MM.1S (cell line): Measurements from ENCODE around the gene BMERB1.
"Not testable (repeated sequence)": the region's sequence is repeated elsewhere in the genome, so short reads cannot be mapped to it uniquely, and the experiment has no call there.

Experiments
- CTCF ChIP-seq: fragments of 300-600 bp; sonication (generic); IDR thresholded peaks from 2 replicates; pipeline ENCODE4 v1.5.1; 2016; ENCODE audit warnings: antibody characterized with exemption, low read length, mixed read lengths
- EZH2phosphoT487 ChIP-seq: fragments of 300-600 bp; sonication (generic); IDR thresholded peaks from 2 replicates; pipeline ENCODE4 v1.6.1; 2018; ENCODE audit warnings: antibody characterized with exemption, low read length

GRCh38 chr16:15421696-15422095 is 12.7 kb upstream of the BMERB1 start:
- TF ChIP-seq CTCF, EZH2phosphoT487: not testable (repeated sequence)
